ENCODE results near the gene LGI4. TPM values are rescaled to one million over a fixed set of nuclear protein-coding genes. Genes with fewer than 3 reads are reported as not detected.

LGI4 gene
- total RNA-seq, 1 donor from 2014 or later = not detected

- peak; percentile 57 for DNase-seq (ENCODE audit: low read depth, low spot score)
These were observed 10.5 kb downstream of the LGI4 start for GRCh38 chr19:35124098-35125060.

GRCh38 chr19:35123573-35123972, 11.3 kb downstream of the LGI4 start:
- no peak for DNase-seq (ENCODE audit: low read depth, low spot score)

GRCh38 chr19:35122687-35123551, 11.9 kb downstream of the LGI4 start:
- no peak for DNase-seq (ENCODE audit: low read depth, low spot score)

- DNase-seq (ENCODE audit: low read depth, low spot score) = no peak
These were observed 14.0 kb downstream of the LGI4 start for GRCh38 chr19:35120898-35121297.

- no peak for DNase-seq (ENCODE audit: low read depth, low spot score)
These were observed 14.4 kb downstream of the LGI4 start for GRCh38 chr19:35120492-35120891.

GRCh38 chr19:35119578-35120155, 15.2 kb downstream of the LGI4 start:
- DNase-seq (ENCODE audit: low read depth, low spot score) = no peak

GRCh38 chr19:35119091-35119490, 15.8 kb downstream of the LGI4 start:
- DNase-seq (ENCODE audit: low read depth, low spot score) = no peak

- DNase-seq (ENCODE audit: low read depth, low spot score) = no peak
These were observed 16.4 kb downstream of the LGI4 start for GRCh38 chr19:35118268-35119020.

GRCh38 chr19:35117799-35118198, 17.1 kb downstream of the LGI4 start:
- no peak for DNase-seq (ENCODE audit: low read depth, low spot score)

- DNase-seq (ENCODE audit: low read depth, low spot score) = no peak
These were observed 17.7 kb downstream of the LGI4 start for GRCh38 chr19:35117116-35117515.

GRCh38 chr19:35116072-35116801, 18.6 kb downstream of the LGI4 start:
- no peak for DNase-seq (ENCODE audit: low read depth, low spot score)

GRCh38 chr19:35115177-35115951, 19.5 kb downstream of the LGI4 start, which contains the start of gene FXYD3:
Gene FXYD3, plus strand, starts transcription at chr19:35115823. Its CDS starts 3,554 bp downstream, at chr19:35119377.
- no peak for DNase-seq (ENCODE audit: low read depth, low spot score)

- no peak for DNase-seq (ENCODE audit: low read depth, low spot score)
These were observed 20.3 kb downstream of the LGI4 start for GRCh38 chr19:35114353-35115176.

- no peak for DNase-seq (ENCODE audit: low read depth, low spot score)
These were observed 21.7 kb downstream of the LGI4 start for GRCh38 chr19:35112995-35113688.

- no peak for DNase-seq (ENCODE audit: low read depth, low spot score)
These were observed 23.9 kb downstream of the LGI4 start for GRCh38 chr19:35110974-35111373.

- DNase-seq (ENCODE audit: low read depth, low spot score) = no peak
These were observed 25.3 kb downstream of the LGI4 start for GRCh38 chr19:35109395-35110112.

- no peak for DNase-seq (ENCODE audit: low read depth, low spot score)
These were observed 26.1 kb downstream of the LGI4 start for GRCh38 chr19:35108730-35109129.
